HG03432 (cell line): ENCODE measurements around the gene CFAP70.
"Not testable (repeated sequence)": the region's sequence is repeated elsewhere in the genome, so short reads cannot be mapped to it uniquely, and the experiment has no call there.

Experiments
- ATAC-seq: cut with Tn5 transposase; IDR thresholded peaks from one replicate; pipeline ENCODE4 v1.9.1; 2021; ENCODE audit warnings: mild to moderate bottlenecking, moderate library complexity; ENCODE audit not compliant: unreplicated experiment

CFAP70 gene

GRCh38 chr10:73358331-73359279 lies at the start of gene CFAP70:
CFAP70 (minus strand) TSS chr10:73358864; CDS start chr10:73354796, 4,068 bp downstream.
- ATAC-seq, result peak; percentile 87

GRCh38 chr10:73408061-73408460 lies 49.4 kb upstream of the CFAP70 start:
- ATAC-seq, result no peak

- no peak for ATAC-seq
These were observed 48.8 kb upstream of the CFAP70 start for GRCh38 chr10:73407495-73407894.

- ATAC-seq, result no peak
These were observed 48.2 kb upstream of the CFAP70 start for GRCh38 chr10:73406846-73407245.

- ATAC-seq, result no peak
These were observed 46.9 kb upstream of the CFAP70 start for GRCh38 chr10:73405556-73405955.

- no peak for ATAC-seq
These were observed 46.0 kb upstream of the CFAP70 start for GRCh38 chr10:73404690-73405089.

GRCh38 chr10:73401636-73402035 lies 43.0 kb upstream of the CFAP70 start:
- no peak for ATAC-seq

GRCh38 chr10:73399063-73399462 lies 40.4 kb upstream of the CFAP70 start:
- no peak for ATAC-seq

GRCh38 chr10:73398024-73398423 lies 39.4 kb upstream of the CFAP70 start:
- ATAC-seq, result no peak

- not testable (repeated sequence) for ATAC-seq
These were observed 35.7 kb upstream of the CFAP70 start for GRCh38 chr10:73394325-73394724.

- no peak for ATAC-seq
These were observed 29.6 kb upstream of the CFAP70 start for GRCh38 chr10:73388228-73388627.

- ATAC-seq, result no peak
These were observed 27.9 kb upstream of the CFAP70 start for GRCh38 chr10:73386583-73386982.

GRCh38 chr10:73379064-73379748 lies 20.5 kb upstream of the CFAP70 start:
- no peak for ATAC-seq

- ATAC-seq, result no peak
These were observed 18.0 kb upstream of the CFAP70 start for GRCh38 chr10:73376679-73377078.

GRCh38 chr10:73368238-73368637 lies 9.6 kb upstream of the CFAP70 start:
- ATAC-seq, result no peak

- ATAC-seq, result no peak
These were observed 8.0 kb upstream of the CFAP70 start for GRCh38 chr10:73366381-73367298.

GRCh38 chr10:73364964-73365363 lies 6.3 kb upstream of the CFAP70 start:
- ATAC-seq, result no peak

GRCh38 chr10:73359492-73359891 lies 828 bp upstream of the CFAP70 start:
- no peak for ATAC-seq

- ATAC-seq, result no peak
These were observed 843 bp downstream of the CFAP70 start for GRCh38 chr10:73357821-73358220.

GRCh38 chr10:73357166-73357565 lies 1.5 kb downstream of the CFAP70 start:
- no peak for ATAC-seq

GRCh38 chr10:73344269-73344668 lies 14.4 kb downstream of the CFAP70 start:
- no peak for ATAC-seq
